Activated T-cell treated with anti-CD3 and anti-CD28 coated beads, Interleukin-2, amount 50 U/mL, for 72 hours (primary cell): ENCODE results near the gene FGF6. TPM values are rescaled to one million over a fixed set of nuclear protein-coding genes. Genes with fewer than 3 reads are reported as not detected.

Experiments used
- ATAC-seq, 2 donors: fragments of 150-1000 bp; cut with Tn5 transposase; replicated peaks in 1 of 2; 2 replicates each; pipeline ENCODE4 v1.10.0; 2021; ENCODE audit warnings: moderate library complexity in 2 of 2, mild to moderate bottlenecking in 1 of 2
- DNase-seq, 2 donors: peaks; one replicate each; pipeline ENCODE4 v3.0.0; 2021 to 2022; ENCODE audit warnings: mixed read lengths in 1 of 2
- H3K27ac Mint-ChIP-seq: one replicate; pipeline ENCODE4 v1.8.0; 2022; ENCODE audit warnings: mild to moderate bottlenecking, moderate library complexity, mixed read lengths
- H3K27me3 Mint-ChIP-seq: one replicate; pipeline ENCODE4 v1.8.0; 2022; ENCODE audit warnings: low read depth, mixed read lengths
- H3K36me3 Mint-ChIP-seq, 2 donors: one replicate each; pipeline ENCODE4 v1.8.0; 2022; ENCODE audit warnings: mixed read lengths in 2 of 2, mild to moderate bottlenecking in 1 of 2; ENCODE audit not compliant: insufficient read depth in 2 of 2
- H3K4me1 Mint-ChIP-seq: one replicate; pipeline ENCODE4 v1.8.0; 2022; ENCODE audit warnings: low read depth, mixed read lengths
- H3K4me3 Mint-ChIP-seq, 2 donors: one replicate each; pipeline ENCODE4 v1.8.0; 2022; ENCODE audit warnings: mild to moderate bottlenecking in 2 of 2, mixed read lengths in 2 of 2, moderate library complexity in 2 of 2
- H3K9me3 Mint-ChIP-seq, 2 donors: one replicate each; pipeline ENCODE4 v1.8.0; 2022; ENCODE audit warnings: mixed read lengths in 2 of 2
- total RNA-seq, 2 donors: library from RNA; stranded (reverse); gene quantifications; one replicate each; pipeline ENCODE4 v1.2.3, GENCODE V29; 2022

The FGF6 gene
- total RNA-seq, 2 donors from 2014 or later: not detected

GRCh38 chr12:4401117-4401516 lies 44.5 kb downstream of the FGF6 start:
- Mint-ChIP-seq H3K4me1 (no peaks in the 10 kb centered on the region), H3K27ac (no peak overlapping the region)
- no peak for ATAC-seq

GRCh38 chr12:4395818-4396217 lies 49.8 kb downstream of the FGF6 start:
- H3K27ac Mint-ChIP-seq: no peak overlapping the region
- H3K9me3 Mint-ChIP-seq: no peaks in the 10 kb centered on the region
- no peak for ATAC-seq

More at GRCh38 chr12:4401117-4401516, 44.5 kb downstream of the FGF6 start:
- no peak overlapping the region for H3K4me3 Mint-ChIP-seq
- no peaks in the 10 kb centered on the region for H3K36me3 Mint-ChIP-seq
- H3K9me3 Mint-ChIP-seq: no peaks in the 10 kb centered on the region
- DNase-seq: no peak
- peaks cover 14% of the 10 kb centered on the region for H3K27me3 Mint-ChIP-seq

GRCh38 chr12:4393211-4393610 lies 52.4 kb downstream of the FGF6 start:
- no peaks in the 10 kb centered on the region for H3K36me3 Mint-ChIP-seq
- DNase-seq (no peak), ATAC-seq (no peak)
- no peak overlapping the region for H3K27ac Mint-ChIP-seq
- H3K27me3 Mint-ChIP-seq: peaks cover 35% of the 10 kb centered on the region
- H3K4me3 Mint-ChIP-seq: no peak overlapping the region
- no peaks in the 10 kb centered on the region for H3K4me1 Mint-ChIP-seq
- H3K9me3 Mint-ChIP-seq: no peaks in the 10 kb centered on the region

More at GRCh38 chr12:4395818-4396217, 49.8 kb downstream of the FGF6 start:
- Mint-ChIP-seq H3K36me3 (no peaks in the 10 kb centered on the region), H3K27me3 (peaks cover 39% of the 10 kb centered on the region), H3K4me3 (no peak overlapping the region), H3K4me1 (no peaks in the 10 kb centered on the region)
- DNase-seq: no peak

- H3K36me3 Mint-ChIP-seq: no peaks in the 10 kb centered on the region
- H3K27ac Mint-ChIP-seq: no peak overlapping the region
- H3K4me1 Mint-ChIP-seq: no peaks in the 10 kb centered on the region
- ATAC-seq: no peak
- peaks cover 35% of the 10 kb centered on the region for H3K27me3 Mint-ChIP-seq
- no peaks in the 10 kb centered on the region for H3K9me3 Mint-ChIP-seq
- H3K4me3 Mint-ChIP-seq: peak overlapping the region in 1 of 2 donors; percentile 9
- DNase-seq: peak in 1 of 2 donors; percentile 5
These were observed 53.3 kb downstream of the FGF6 start for GRCh38 chr12:4392223-4392742.

GRCh38 chr12:4388662-4389061 lies 57.0 kb downstream of the FGF6 start:
- Mint-ChIP-seq H3K4me1 (no peaks in the 10 kb centered on the region), H3K9me3 (no peaks in the 10 kb centered on the region), H3K4me3 (no peak overlapping the region), H3K36me3 (no peaks in the 10 kb centered on the region), H3K27ac (no peak overlapping the region), H3K27me3 (peaks cover 13% of the 10 kb centered on the region)
- no peak for ATAC-seq
- DNase-seq: no peak

- Mint-ChIP-seq H3K27ac (no peak overlapping the region), H3K4me1 (no peaks in the 10 kb centered on the region), H3K27me3 (peaks cover 10% of the 10 kb centered on the region), H3K36me3 (no peaks in the 10 kb centered on the region), H3K4me3 (no peak overlapping the region), H3K9me3 (no peaks in the 10 kb centered on the region)
- DNase-seq: no peak
- no peak for ATAC-seq
These were observed 57.6 kb downstream of the FGF6 start for GRCh38 chr12:4388032-4388431.

GRCh38 chr12:4387607-4388006 lies 58.0 kb downstream of the FGF6 start:
- DNase-seq: no peak
- Mint-ChIP-seq H3K27ac (no peak overlapping the region), H3K27me3 (peaks cover 8% of the 10 kb centered on the region), H3K9me3 (no peaks in the 10 kb centered on the region), H3K4me3 (no peak overlapping the region), H3K36me3 (no peaks in the 10 kb centered on the region), H3K4me1 (no peaks in the 10 kb centered on the region)
- ATAC-seq: no peak

- Mint-ChIP-seq H3K9me3 (no peaks in the 10 kb centered on the region), H3K27me3 (peaks cover 13% of the 10 kb centered on the region), H3K27ac (no peak overlapping the region), H3K4me3 (no peak overlapping the region), H3K4me1 (no peaks in the 10 kb centered on the region), H3K36me3 (no peaks in the 10 kb centered on the region)
- DNase-seq (no peak), ATAC-seq (no peak)
These were observed 58.8 kb downstream of the FGF6 start for GRCh38 chr12:4386801-4387200.

Other genes starting within 250 kb of the FGF6 start
- gene CCND2, start 172.1 kb downstream of the FGF6 start, total RNA-seq: 100 to 1,000 TPM; 445 to 502 TPM
- gene TIGAR, start 124.6 kb downstream of the FGF6 start, total RNA-seq: 10 to 100 TPM; 16.1 to 22.5 TPM
- not detected for gene FGF23, start 66.1 kb downstream of the FGF6 start, total RNA-seq
- 10 to 100 TPM; 48.9 to 57.9 TPM for gene RAD51AP1, start 93.1 kb upstream of the FGF6 start, total RNA-seq
- gene DYRK4, start 116.4 kb upstream of the FGF6 start, total RNA-seq: 10 to 100 TPM; 51.2 to 55.6 TPM
- gene AKAP3, start 203.2 kb upstream of the FGF6 start, total RNA-seq: 1 to 10 TPM; 5.4 to 7.7 TPM
- gene NDUFA9, start 203.3 kb upstream of the FGF6 start, total RNA-seq: 100 to 1,000 TPM; 107 to 119 TPM